IMR-90 (cell line): ENCODE data around the gene HSD17B4. TPM values are rescaled to one million over a fixed set of nuclear protein-coding genes. Genes with fewer than 3 reads are reported as not detected.
"Not testable (repeated sequence)": the region's sequence is repeated elsewhere in the genome, so short reads cannot be mapped to it uniquely, and the experiment has no call there.

ENCODE experiments used
- ATAC-seq: fragments of 200-7000 bp; cut with Tn5 transposase; 2 replicates; pipeline ENCODE4 v1.9.1; 2020; ENCODE audit warnings: low read depth, mild to moderate bottlenecking, moderate library complexity
- BruUV-seq: library from RNA; stranded (reverse); fragments of 400-500 nt; replicated peaks from 2 replicates; lab custom pipeline; 2021; lab: Mats Ljungman, UMichigan
- CTCF ChIA-PET: fragments of 300-600 bp; formaldehyde crosslinking; extraction: SDS; loops from one replicate; lab custom pipeline; 2021; ENCODE audit warnings: antibody characterized with exemption; lab: Yijun Ruan, JAX
- POLR2A ChIA-PET: fragments of 300-600 bp; sonication (Branson Sonifier 250); formaldehyde crosslinking; loops from one replicate; lab custom pipeline; 2022; ENCODE audit warnings: antibody characterized with exemption; ENCODE audit not compliant: unreplicated experiment; lab: Charles Lee
- DNase-seq: peaks from one replicate; pipeline ENCODE4 v3.0.0; 2013
- H2AFZ ChIP-seq: replicated peaks from 2 replicates; pipeline ENCODE3; 2013; ENCODE audit warnings: low read length, mild to moderate bottlenecking; ENCODE audit not compliant: poor library complexity
- H2AK5ac ChIP-seq: 2 replicates; pipeline ENCODE4 v1.6.1; 2013; ENCODE audit warnings: low read depth, low read length, inconsistent platforms
- H2AK9ac ChIP-seq: replicated peaks from 2 replicates; pipeline ENCODE3; 2013; ENCODE audit warnings: mild to moderate bottlenecking, low read depth, low read length, moderate library complexity; ENCODE audit not compliant: poor library complexity
- H2BK120ac ChIP-seq: 2 replicates; pipeline ENCODE4 v1.6.1; 2013; ENCODE audit warnings: low read depth, low read length, inconsistent platforms
- H2BK15ac ChIP-seq: 3 replicates; pipeline ENCODE4 v1.6.1; 2013; ENCODE audit warnings: low read depth, low read length, inconsistent platforms
- H2BK20ac ChIP-seq: 2 replicates; pipeline ENCODE4 v1.6.1; 2013; ENCODE audit warnings: low read depth, mild to moderate bottlenecking, inconsistent platforms, low read length, moderate library complexity
- H2BK5ac ChIP-seq: 2 replicates; pipeline ENCODE4 v1.6.1; 2013; ENCODE audit warnings: mild to moderate bottlenecking, low read depth, low read length, inconsistent platforms; ENCODE audit not compliant: poor library complexity, severe bottlenecking
- H3K14ac ChIP-seq: replicated peaks from 2 replicates; pipeline ENCODE4 v1.6.1; 2013; ENCODE audit warnings: low read depth, low read length, inconsistent platforms
- H3K18ac ChIP-seq: 2 replicates; pipeline ENCODE4 v1.6.1; 2013; ENCODE audit warnings: low read depth, low read length, control low read depth
- H3K23ac ChIP-seq: 2 replicates; pipeline ENCODE4 v1.6.1; 2013; ENCODE audit warnings: low read depth, low read length, inconsistent platforms
- H3K27ac ChIP-seq: 2 replicates; pipeline ENCODE4 v1.5.1; 2013; ENCODE audit warnings: mild to moderate bottlenecking, control low read depth, low read length; ENCODE audit not compliant: insufficient read depth
- H3K27me3 ChIP-seq: 2 replicates; pipeline ENCODE4 v1.6.1; 2013; ENCODE audit warnings: low read length; ENCODE audit not compliant: control insufficient read depth, insufficient read depth
- H3K36me3 ChIP-seq: 2 replicates; pipeline ENCODE4 v1.6.1; 2013; ENCODE audit warnings: low read length, mixed read lengths; ENCODE audit not compliant: control insufficient read depth, insufficient read depth
- H3K4ac ChIP-seq: 2 replicates; pipeline ENCODE4 v1.6.1; 2013; ENCODE audit warnings: low read depth, low read length, inconsistent platforms
- H3K4me1 ChIP-seq: 2 replicates; pipeline ENCODE4 v1.6.1; 2013; ENCODE audit warnings: low read length, mixed read lengths; ENCODE audit not compliant: control insufficient read depth, insufficient read depth
- H3K4me2 ChIP-seq: 2 replicates; pipeline ENCODE4 v1.6.1; 2013; ENCODE audit warnings: low read depth, mild to moderate bottlenecking, control low read depth, low read length, moderate library complexity
- H3K4me3 ChIP-seq: 2 replicates; pipeline ENCODE4 v1.5.1; 2013; ENCODE audit warnings: low read depth, mild to moderate bottlenecking, control low read depth, low read length, moderate library complexity; ENCODE audit not compliant: insufficient read depth
- H3K56ac ChIP-seq: 2 replicates; pipeline ENCODE4 v1.6.1; 2013; ENCODE audit warnings: low read length, inconsistent platforms; ENCODE audit not compliant: insufficient read depth; ENCODE audit errors: extremely low read depth
- H3K79me1 ChIP-seq, 2 experiments: 2 replicates each; pipeline ENCODE4 v1.6.1; 2013; ENCODE audit warnings: low read length in 2 of 2, inconsistent platforms in 1 of 2, low read depth in 1 of 2
- H3K9ac ChIP-seq: 2 replicates; pipeline ENCODE4 v1.6.1; 2013; ENCODE audit warnings: low read depth, low read length, control low read depth
- H3K9me1 ChIP-seq: 2 replicates; pipeline ENCODE4 v1.6.1; 2013; ENCODE audit warnings: low read length, inconsistent platforms; ENCODE audit not compliant: insufficient read depth
- H3K9me3 ChIP-seq: 2 replicates; pipeline ENCODE4 v1.6.1; 2013; ENCODE audit warnings: low read length; ENCODE audit not compliant: control insufficient read depth, insufficient read depth
- H4K20me1 ChIP-seq: 2 replicates; pipeline ENCODE4 v1.6.1; 2013; ENCODE audit warnings: low read length, inconsistent platforms; ENCODE audit not compliant: insufficient read depth
- H4K5ac ChIP-seq: 2 replicates; pipeline ENCODE4 v1.6.1; 2013; ENCODE audit warnings: mild to moderate bottlenecking, low read depth, low read length, control low read depth
- H4K8ac ChIP-seq, 2 experiments: 2 replicates each; pipeline ENCODE4 v1.6.1; 2013; ENCODE audit warnings: low read depth in 2 of 2, low read length in 2 of 2, control low read depth in 1 of 2, inconsistent platforms in 1 of 2
- H4K91ac ChIP-seq: 2 replicates; pipeline ENCODE4 v1.6.1; 2013; ENCODE audit warnings: low read depth, low read length, inconsistent platforms; ENCODE audit not compliant: insufficient read depth
- WGBS, 2 experiments: methylation state at CpG; one replicate each; pipeline versions ENCODE4 v1.1.5 to v1.1.7; 2013; ENCODE audit warnings: missing lambda C conversion rate in 2 of 2; ENCODE audit not compliant: insufficient read length in 1 of 2; ENCODE audit errors: extremely low coverage in 2 of 2; 5-methylcytosine and 5-hydroxymethylcytosine counted together
- dilution Hi-C: fragments of 300-500 bp; cut with HindIII; formaldehyde crosslinking; loops from one replicate; pipeline ENCODE4 v1.14.3; 2018; ENCODE audit warnings: low sequenced_read_pairs; ENCODE audit not compliant: unreplicated experiment
- in situ Hi-C: fragments of 300-500 bp; cut with MboI; formaldehyde crosslinking; loops from 3 replicates; pipeline ENCODE4 v1.14.3; 2019; ENCODE audit warnings: low sequenced_read_pairs, inconsistent platforms, mixed read lengths
- intact Hi-C: fragments of 100-400 bp; cut with micrococcal nuclease; formaldehyde crosslinking; loops from 2 replicates; pipeline ENCODE4 v1.10.0; 2022
- polyA plus RNA-seq, 3 experiments: library from polyadenylated mRNA; depleted of rRNA; stranded (reverse); fragments of >200 nt; gene quantifications; 2 replicates each; pipeline ENCODE4 v1.2.3, GENCODE V29; 2012; ENCODE audit warnings: low replicate concordance in 1 of 3
- total RNA-seq: library from RNA; depleted of rRNA; stranded (reverse); fragments of >200 nt; gene quantifications from 2 replicates; pipeline ENCODE4 v1.2.3, GENCODE V29; 2012

HSD17B4 gene
- total and polyA plus RNA-seq, 2 of the 4 experiments (the other 2 are of a cell fraction) = 95.1 to 154 TPM

DNA sequence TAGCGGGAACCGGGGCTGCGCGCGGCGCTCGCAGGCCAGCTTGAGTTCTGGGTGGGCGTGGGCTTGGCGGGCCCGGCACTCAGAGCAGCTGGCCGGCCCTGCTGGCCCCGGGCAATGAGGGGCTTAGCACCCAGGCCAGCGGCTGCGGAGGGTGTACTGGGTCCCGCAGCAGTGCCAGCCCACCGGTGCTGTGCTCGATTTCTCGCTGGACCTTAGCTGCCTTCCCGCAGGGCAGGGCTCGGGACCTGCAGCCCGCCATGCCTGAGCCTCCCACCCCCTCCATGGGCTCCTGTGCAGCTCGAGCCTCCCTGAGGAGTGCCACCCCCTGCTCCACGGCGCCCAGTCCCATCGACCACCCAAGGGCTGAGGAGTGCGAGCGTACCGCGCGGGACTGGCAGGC is 64.8 kb downstream of the HSD17B4 start:
- H4K20me1 ChIP-seq, H3K23ac ChIP-seq, H4K5ac ChIP-seq, H3K9ac ChIP-seq, H3K27me3 ChIP-seq, POLR2A ChIA-PET, H3K56ac ChIP-seq, H2AK9ac ChIP-seq, H3K4me3 ChIP-seq, ATAC-seq, H3K4me1 ChIP-seq, H3K4me2 ChIP-seq, in situ Hi-C loops, H3K9me3 ChIP-seq, H2AFZ ChIP-seq, dilution Hi-C loops, H3K79me1 ChIP-seq, H2BK15ac ChIP-seq, H2BK120ac ChIP-seq, H2BK5ac ChIP-seq, H3K27ac ChIP-seq, H3K18ac ChIP-seq, H3K9me1 ChIP-seq, H3K4ac ChIP-seq, H2BK20ac ChIP-seq, H3K36me3 ChIP-seq, BruUV-seq, H4K91ac ChIP-seq, H2AK5ac ChIP-seq, DNase-seq, H4K8ac ChIP-seq, intact Hi-C loops, H3K14ac ChIP-seq, CTCF ChIA-PET: not testable (repeated sequence)
- 100% methylated on average over 2 of the region's 30 CpGs; no CpG with 5 or more reads in 1 of the 2 experiments for WGBS, 2 experiments
